HG02981 (cell line): ENCODE results near the gene FBXL7.

ENCODE experiments used
- ATAC-seq: cut with Tn5 transposase; IDR thresholded peaks from one replicate; pipeline ENCODE4 v1.9.1; 2021; ENCODE audit warnings: mild to moderate bottlenecking, moderate library complexity; ENCODE audit not compliant: unreplicated experiment

The FBXL7 gene

GRCh38 chr5:15574806-15575325, 74.9 kb downstream of the FBXL7 start:
- no peak for ATAC-seq

DNA sequence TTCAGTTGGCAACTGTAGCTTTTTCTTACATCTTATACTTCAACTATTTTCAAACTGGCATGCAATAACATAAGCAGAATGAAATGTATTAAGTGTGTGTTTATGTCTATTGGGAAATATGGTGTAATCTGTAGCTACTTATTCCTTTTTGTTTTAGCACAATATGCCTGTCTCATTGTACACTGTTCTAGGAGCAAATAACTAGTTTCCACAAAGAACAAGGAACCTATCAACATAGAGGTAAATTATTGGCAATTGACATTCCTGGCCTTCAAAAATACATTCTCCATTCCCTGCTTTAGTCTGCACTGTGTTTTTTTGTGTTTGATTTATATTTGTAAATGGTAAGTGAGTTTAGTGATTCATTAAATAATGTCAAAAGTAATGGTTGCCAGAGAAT, 75.7 kb downstream of the FBXL7 start:
- ATAC-seq = no peak

DNA sequence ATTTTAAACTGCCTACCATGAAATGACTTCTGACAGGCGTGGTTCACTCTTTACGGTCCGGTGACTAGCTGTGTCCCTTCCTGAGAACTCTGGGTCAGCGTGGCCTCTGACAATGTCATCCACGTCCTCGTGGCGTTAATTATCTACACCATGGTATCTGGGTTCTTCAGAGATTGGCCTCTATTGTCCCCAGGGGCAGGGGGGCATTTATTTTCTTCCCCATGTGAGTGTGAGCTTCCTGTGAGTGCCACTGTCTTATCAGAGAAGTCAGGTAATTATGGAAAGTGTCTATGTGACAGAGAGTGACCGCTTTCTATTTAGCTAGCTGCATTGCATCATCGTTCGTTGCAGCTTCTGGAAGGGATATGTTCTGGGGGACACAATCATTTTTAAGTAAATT, 77.2 kb downstream of the FBXL7 start:
- no peak for ATAC-seq

GRCh38 chr5:15577831-15578230, 77.9 kb downstream of the FBXL7 start:
- no peak for ATAC-seq

GRCh38 chr5:15579193-15579990, 79.4 kb downstream of the FBXL7 start:
- ATAC-seq = no peak

DNA sequence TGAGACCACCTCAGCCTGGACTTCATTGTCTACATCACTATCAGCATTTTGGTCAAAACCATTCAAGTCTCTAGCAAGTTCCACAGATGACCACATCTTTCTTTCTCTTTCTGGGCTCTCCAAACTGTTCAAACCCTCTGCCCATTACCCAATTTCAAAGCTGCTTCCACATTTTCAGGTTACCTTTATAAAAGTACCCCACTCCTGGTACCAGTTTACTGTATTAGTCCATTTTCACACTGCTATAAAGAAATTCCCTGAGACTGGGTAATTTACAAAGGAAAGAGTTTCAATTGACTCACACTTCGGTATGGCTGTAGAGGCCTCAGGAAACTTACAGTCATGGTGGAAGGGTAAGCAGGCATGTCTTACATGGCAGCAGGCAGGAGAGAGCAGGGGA, 84.5 kb downstream of the FBXL7 start:
- no peak for ATAC-seq

GRCh38 chr5:15585128-15585527, 85.1 kb downstream of the FBXL7 start:
- no peak for ATAC-seq

- ATAC-seq = no peak
Observed at GRCh38 chr5:15585841-15586591, 86.0 kb downstream of the FBXL7 start.

DNA sequence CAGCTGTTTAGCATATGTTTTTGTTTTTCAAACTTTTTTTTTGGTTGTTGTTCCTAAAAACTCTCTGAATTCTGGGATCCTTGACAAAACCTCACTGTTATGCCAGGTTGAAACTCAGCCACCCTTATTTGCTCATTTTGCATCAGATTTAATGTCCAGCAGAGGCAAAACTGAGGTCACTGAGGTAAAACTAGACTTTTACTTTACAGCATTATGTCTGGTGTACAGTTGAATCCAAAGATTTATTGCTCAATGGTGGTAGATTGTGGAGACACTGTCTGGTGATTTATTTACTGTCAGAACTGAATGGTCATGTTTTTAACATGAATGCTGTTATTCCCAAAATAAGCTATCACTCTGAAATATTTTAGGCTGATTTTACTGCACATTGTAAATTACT, 87.9 kb downstream of the FBXL7 start:
- no peak for ATAC-seq

GRCh38 chr5:15592728-15593127, 92.7 kb downstream of the FBXL7 start:
- no peak for ATAC-seq

GRCh38 chr5:15594977-15595568, 95.1 kb downstream of the FBXL7 start:
- no peak for ATAC-seq

GRCh38 chr5:15595929-15596328, 95.9 kb downstream of the FBXL7 start:
- no peak for ATAC-seq

DNA sequence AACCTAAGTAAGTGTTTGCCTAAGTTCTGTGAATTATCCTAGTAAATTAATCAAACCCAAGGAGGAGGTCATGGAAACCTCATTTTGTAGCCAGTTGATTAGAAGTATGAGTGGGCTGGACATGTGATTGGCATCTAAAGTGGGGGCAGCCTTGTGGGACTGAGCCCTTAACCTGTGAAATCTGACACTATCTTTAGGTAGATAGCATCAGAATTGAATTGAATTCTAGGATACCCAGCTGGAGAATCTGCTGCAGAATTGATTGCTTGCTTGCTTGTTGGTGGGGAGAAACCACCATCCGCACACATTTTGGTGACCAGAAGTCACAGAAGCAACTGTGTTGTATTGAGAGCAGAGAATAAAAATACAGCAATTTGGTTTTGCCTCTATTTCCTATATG, 97.0 kb downstream of the FBXL7 start:
- ATAC-seq = no peak

GRCh38 chr5:15597804-15598203, 97.8 kb downstream of the FBXL7 start:
- ATAC-seq = no peak

DNA sequence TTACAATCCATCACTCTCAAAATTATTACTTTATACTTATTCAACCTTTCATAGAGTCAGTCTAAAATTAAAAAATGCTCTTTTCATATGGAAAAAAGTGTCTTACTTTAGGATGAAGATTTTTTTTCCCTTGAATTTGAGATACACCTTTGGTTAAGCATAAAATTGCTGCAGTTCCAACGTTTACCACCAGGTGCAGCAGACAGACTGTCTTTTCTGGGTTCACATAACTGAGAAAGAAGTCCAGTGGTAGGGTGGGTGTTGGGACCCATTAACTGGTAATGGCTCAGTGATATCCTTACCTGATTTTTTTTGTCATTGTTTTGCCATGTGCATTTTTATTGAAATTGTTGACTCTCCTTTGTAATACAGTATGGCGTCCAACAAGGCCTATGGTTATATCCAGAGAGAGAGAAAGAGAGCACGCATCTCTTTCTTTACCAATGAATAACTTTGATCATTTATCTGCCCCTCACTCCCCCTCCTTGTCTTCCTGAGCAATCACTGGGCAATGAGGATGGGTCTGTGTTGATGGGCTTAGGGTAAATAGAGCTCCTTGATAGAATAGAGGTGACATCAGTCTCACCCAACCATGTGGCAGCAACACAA, 98.4 kb downstream of the FBXL7 start:
- no peak for ATAC-seq

- ATAC-seq = no peak
Observed at GRCh38 chr5:15600035-15600434, 100.1 kb downstream of the FBXL7 start.

GRCh38 chr5:15601274-15601673, 101.3 kb downstream of the FBXL7 start:
- no peak for ATAC-seq

- no peak for ATAC-seq
Observed at GRCh38 chr5:15601853-15602252, 101.9 kb downstream of the FBXL7 start.

- no peak for ATAC-seq
Observed at GRCh38 chr5:15604986-15605385, 105.0 kb downstream of the FBXL7 start.

- ATAC-seq = no peak
Observed at GRCh38 chr5:15606197-15606596, 106.2 kb downstream of the FBXL7 start.

DNA sequence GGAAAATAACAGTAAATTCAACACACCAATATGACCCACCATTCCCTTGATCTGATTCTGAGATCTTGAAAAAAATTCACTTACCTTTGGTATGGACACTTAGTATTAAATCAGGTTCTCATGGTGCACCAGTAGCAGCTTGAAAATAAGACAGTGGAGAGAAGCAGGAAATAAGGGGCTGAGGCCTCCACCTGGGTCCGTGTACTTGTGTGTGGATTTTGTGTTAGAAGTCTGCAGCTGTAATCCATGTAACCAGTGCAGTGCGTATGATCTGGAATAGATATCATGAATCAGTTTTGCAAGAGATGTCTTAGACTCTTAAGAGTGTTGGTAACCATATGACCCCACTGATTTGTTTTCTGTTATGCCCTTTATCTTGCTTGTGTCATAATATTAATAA, 107.1 kb downstream of the FBXL7 start:
- no peak for ATAC-seq
